NOMO-1 treated with DMSO at 0.1 percent for 48 hours (cell line): Measurements from ENCODE around the gene IFT80.
A peak's percentile ranks its signal among the peaks of the same experiment; 100 is the strongest.

Experiments used
- DNase-seq: peaks from one replicate; lab custom pipeline; 2025; ENCODE audit not compliant: unreplicated experiment; lab: John Stamatoyannopoulos, UW

Gene IFT80

GRCh38 chr3:160213191-160213590 lies 185.8 kb downstream of the IFT80 start:
- no peak for DNase-seq

DNA sequence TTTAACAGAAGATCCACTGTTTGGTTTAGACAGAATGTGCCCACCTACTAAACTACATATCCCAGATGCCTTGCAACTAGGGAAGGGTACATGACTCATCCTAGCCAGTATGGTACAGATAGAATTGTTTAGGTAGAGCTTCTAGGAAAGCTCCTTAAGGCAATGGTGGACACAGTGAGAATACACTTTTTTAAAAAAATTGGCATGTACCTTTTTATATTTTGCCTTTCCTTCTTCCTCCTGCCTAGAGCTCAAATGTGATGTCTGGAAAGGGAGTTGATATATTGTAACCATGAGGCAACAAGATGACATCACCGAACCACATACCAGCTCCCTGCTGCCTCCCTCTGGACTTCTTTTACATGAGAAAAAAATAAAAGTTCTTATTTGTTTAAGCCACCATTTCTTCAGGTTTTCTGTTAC lies 188.2 kb downstream of the IFT80 start:
- peak; percentile 86 for DNase-seq

DNA sequence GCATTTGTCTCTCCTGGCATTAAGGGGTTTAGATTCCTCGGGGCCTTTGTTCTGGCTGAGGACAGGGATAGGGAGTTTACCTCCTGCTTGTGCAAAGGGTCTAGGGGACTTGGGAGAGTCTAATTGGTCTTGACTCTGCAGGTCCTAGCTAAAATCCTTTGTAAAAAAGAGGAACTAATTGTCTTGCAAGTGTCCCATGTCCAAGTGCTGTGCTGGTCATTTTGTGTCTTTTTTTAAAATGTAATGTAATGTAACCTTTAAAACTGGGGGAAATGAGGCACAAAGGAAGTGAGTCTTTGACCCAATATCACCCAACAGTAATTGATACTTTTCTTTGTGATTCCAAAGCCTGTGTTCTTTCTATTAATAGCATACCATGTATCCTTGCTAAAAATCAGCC lies 188.7 kb downstream of the IFT80 start:
- peak; percentile 34 for DNase-seq
